Measurements from ENCODE around the gene DPH7. TPM values are rescaled to one million over a fixed set of nuclear protein-coding genes. Genes with fewer than 3 reads are reported as not detected.

Gene DPH7
- total and polyA plus RNA-seq, 2 of the 8 experiments (the other 6 are each of a cell fraction or from before 2014, with no cell fraction given): 44.6 to 45.5 TPM

DNA sequence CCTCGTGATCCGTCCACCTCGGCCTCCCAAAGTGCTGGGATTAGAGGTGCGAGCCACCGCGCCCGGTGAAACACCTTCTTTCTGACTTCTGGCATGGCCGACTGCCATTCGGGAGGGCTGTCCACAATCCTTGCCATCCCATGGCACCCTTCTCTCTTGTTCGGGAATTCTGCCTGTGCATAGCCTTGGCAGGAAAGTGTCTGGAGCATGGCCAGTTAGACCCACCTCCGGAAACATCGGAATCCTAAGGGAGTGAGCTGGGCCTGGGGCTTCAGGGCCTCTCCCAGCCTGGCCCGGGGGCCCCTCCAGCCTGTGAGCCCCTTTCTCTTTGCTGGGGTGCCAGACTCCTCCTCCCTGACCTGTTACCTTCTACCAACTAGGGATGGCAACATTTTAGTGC lies 25.2 kb upstream of the DPH7 start (continued):
- TF ChIP-seq, protein P1, sequence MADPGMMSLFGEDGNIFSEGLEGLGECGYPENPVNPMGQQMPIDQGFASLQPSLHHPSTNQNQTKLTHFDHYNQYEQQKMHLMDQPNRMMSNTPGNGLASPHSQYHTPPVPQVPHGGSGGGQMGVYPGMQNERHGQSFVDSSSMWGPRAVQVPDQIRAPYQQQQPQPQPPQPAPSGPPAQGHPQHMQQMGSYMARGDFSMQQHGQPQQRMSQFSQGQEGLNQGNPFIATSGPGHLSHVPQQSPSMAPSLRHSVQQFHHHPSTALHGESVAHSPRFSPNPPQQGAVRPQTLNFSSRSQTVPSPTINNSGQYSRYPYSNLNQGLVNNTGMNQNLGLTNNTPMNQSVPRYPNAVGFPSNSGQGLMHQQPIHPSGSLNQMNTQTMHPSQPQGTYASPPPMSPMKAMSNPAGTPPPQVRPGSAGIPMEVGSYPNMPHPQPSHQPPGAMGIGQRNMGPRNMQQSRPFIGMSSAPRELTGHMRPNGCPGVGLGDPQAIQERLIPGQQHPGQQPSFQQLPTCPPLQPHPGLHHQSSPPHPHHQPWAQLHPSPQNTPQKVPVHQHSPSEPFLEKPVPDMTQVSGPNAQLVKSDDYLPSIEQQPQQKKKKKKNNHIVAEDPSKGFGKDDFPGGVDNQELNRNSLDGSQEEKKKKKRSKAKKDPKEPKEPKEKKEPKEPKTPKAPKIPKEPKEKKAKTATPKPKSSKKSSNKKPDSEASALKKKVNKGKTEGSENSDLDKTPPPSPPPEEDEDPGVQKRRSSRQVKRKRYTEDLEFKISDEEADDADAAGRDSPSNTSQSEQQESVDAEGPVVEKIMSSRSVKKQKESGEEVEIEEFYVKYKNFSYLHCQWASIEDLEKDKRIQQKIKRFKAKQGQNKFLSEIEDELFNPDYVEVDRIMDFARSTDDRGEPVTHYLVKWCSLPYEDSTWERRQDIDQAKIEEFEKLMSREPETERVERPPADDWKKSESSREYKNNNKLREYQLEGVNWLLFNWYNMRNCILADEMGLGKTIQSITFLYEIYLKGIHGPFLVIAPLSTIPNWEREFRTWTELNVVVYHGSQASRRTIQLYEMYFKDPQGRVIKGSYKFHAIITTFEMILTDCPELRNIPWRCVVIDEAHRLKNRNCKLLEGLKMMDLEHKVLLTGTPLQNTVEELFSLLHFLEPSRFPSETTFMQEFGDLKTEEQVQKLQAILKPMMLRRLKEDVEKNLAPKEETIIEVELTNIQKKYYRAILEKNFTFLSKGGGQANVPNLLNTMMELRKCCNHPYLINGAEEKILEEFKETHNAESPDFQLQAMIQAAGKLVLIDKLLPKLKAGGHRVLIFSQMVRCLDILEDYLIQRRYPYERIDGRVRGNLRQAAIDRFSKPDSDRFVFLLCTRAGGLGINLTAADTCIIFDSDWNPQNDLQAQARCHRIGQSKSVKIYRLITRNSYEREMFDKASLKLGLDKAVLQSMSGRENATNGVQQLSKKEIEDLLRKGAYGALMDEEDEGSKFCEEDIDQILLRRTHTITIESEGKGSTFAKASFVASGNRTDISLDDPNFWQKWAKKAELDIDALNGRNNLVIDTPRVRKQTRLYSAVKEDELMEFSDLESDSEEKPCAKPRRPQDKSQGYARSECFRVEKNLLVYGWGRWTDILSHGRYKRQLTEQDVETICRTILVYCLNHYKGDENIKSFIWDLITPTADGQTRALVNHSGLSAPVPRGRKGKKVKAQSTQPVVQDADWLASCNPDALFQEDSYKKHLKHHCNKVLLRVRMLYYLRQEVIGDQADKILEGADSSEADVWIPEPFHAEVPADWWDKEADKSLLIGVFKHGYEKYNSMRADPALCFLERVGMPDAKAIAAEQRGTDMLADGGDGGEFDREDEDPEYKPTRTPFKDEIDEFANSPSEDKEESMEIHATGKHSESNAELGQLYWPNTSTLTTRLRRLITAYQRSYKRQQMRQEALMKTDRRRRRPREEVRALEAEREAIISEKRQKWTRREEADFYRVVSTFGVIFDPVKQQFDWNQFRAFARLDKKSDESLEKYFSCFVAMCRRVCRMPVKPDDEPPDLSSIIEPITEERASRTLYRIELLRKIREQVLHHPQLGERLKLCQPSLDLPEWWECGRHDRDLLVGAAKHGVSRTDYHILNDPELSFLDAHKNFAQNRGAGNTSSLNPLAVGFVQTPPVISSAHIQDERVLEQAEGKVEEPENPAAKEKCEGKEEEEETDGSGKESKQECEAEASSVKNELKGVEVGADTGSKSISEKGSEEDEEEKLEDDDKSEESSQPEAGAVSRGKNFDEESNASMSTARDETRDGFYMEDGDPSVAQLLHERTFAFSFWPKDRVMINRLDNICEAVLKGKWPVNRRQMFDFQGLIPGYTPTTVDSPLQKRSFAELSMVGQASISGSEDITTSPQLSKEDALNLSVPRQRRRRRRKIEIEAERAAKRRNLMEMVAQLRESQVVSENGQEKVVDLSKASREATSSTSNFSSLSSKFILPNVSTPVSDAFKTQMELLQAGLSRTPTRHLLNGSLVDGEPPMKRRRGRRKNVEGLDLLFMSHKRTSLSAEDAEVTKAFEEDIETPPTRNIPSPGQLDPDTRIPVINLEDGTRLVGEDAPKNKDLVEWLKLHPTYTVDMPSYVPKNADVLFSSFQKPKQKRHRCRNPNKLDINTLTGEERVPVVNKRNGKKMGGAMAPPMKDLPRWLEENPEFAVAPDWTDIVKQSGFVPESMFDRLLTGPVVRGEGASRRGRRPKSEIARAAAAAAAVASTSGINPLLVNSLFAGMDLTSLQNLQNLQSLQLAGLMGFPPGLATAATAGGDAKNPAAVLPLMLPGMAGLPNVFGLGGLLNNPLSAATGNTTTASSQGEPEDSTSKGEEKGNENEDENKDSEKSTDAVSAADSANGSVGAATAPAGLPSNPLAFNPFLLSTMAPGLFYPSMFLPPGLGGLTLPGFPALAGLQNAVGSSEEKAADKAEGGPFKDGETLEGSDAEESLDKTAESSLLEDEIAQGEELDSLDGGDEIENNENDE (IDR thresholded peaks at IDR 0.05; ENCODE audit: insufficient replicate concordance, low read length): no peak
- TF ChIP-seq NRF1 (IDR thresholded peaks at IDR 0.05; ENCODE audit: low read depth, low read length): no peak
- TF ChIP-seq JUND (IDR thresholded peaks at IDR 0.05; ENCODE audit: low read length): no peak
